Astrocyte (in vitro differentiated cells and primary cell): Measurements from ENCODE around the gene RTEL1. TPM values are rescaled to one million over a fixed set of nuclear protein-coding genes. Genes with fewer than 3 reads are reported as not detected.

Experiments used
- DNase-seq: peaks from one replicate; pipeline ENCODE4 v3.0.0-alpha.2; 2010; ENCODE audit warnings: low read depth
- FAIRE-seq: peaks from 2 replicates; lab custom pipeline; 2011; peaks lifted over from hg19 to GRCh38; lab: Jason Lieb, UNC
- H2AFZ ChIP-seq: 2 replicates; pipeline ENCODE4 v1.6.0; 2012; ENCODE audit warnings: low read depth, low read length, inconsistent platforms
- H3K27ac ChIP-seq: 2 replicates; pipeline ENCODE4 v1.5.1; 2011; ENCODE audit warnings: low read depth, low read length, inconsistent platforms
- H3K27me3 ChIP-seq: 2 replicates; pipeline ENCODE4 v1.6.0; 2011; ENCODE audit warnings: low read length, inconsistent platforms; ENCODE audit not compliant: insufficient read depth
- H3K36me3 ChIP-seq: 2 replicates; pipeline ENCODE4 v1.5.1; 2011; ENCODE audit warnings: low read length, inconsistent platforms; ENCODE audit not compliant: insufficient read depth
- H3K4me1 ChIP-seq: 2 replicates; pipeline ENCODE4 v1.5.1; 2011; ENCODE audit warnings: low read length, inconsistent platforms; ENCODE audit not compliant: insufficient read depth
- H3K4me2 ChIP-seq: 2 replicates; pipeline ENCODE4 v1.6.0; 2012; ENCODE audit warnings: low read length, inconsistent platforms
- H3K4me3 ChIP-seq: 2 replicates; pipeline ENCODE4 v1.5.1; 2011; ENCODE audit warnings: low read depth, mild to moderate bottlenecking, low read length, inconsistent platforms; ENCODE audit not compliant: insufficient read depth
- H3K79me2 ChIP-seq: 2 replicates; pipeline ENCODE4 v1.6.0; 2012; ENCODE audit warnings: mild to moderate bottlenecking, low read length, inconsistent platforms; ENCODE audit not compliant: insufficient read depth
- H3K9ac ChIP-seq: 2 replicates; pipeline ENCODE4 v1.6.0; 2012; ENCODE audit warnings: mild to moderate bottlenecking, low read length, inconsistent platforms
- H3K9me3 ChIP-seq: 2 replicates; pipeline ENCODE4 v1.5.1; 2012; ENCODE audit warnings: low read depth, mild to moderate bottlenecking, low read length, inconsistent platforms; ENCODE audit not compliant: insufficient read depth
- H4K20me1 ChIP-seq: 2 replicates; pipeline ENCODE4 v1.6.0; 2012; ENCODE audit warnings: low read length, inconsistent platforms; ENCODE audit not compliant: insufficient read depth
- H3K27ac Mint-ChIP-seq: one replicate; pipeline ENCODE4 v1.8.0; 2021; ENCODE audit warnings: mild to moderate bottlenecking, mixed read lengths; ENCODE audit not compliant: unreplicated experiment
- H3K27me3 Mint-ChIP-seq: one replicate; pipeline ENCODE4 v1.8.0; 2021; ENCODE audit warnings: low read depth, mixed read lengths; ENCODE audit not compliant: unreplicated experiment
- H3K36me3 Mint-ChIP-seq: one replicate; pipeline ENCODE4 v1.8.0; 2021; ENCODE audit warnings: low read depth, mixed read lengths; ENCODE audit not compliant: unreplicated experiment
- H3K4me1 Mint-ChIP-seq: one replicate; pipeline ENCODE4 v1.8.0; 2021; ENCODE audit warnings: low read depth, mixed read lengths; ENCODE audit not compliant: unreplicated experiment
- H3K4me3 Mint-ChIP-seq: one replicate; pipeline ENCODE4 v1.8.0; 2021; ENCODE audit warnings: mild to moderate bottlenecking, moderate library complexity, mixed read lengths; ENCODE audit not compliant: unreplicated experiment
- H3K9me3 Mint-ChIP-seq: one replicate; pipeline ENCODE4 v1.8.0; 2021; ENCODE audit warnings: mild to moderate bottlenecking, mixed read lengths; ENCODE audit not compliant: unreplicated experiment
- EZH2 ChIP-seq: IDR thresholded peaks from 2 replicates; pipeline ENCODE4 v1.6.1; 2012; ENCODE audit warnings: mild to moderate bottlenecking, low read length, inconsistent platforms; ENCODE audit not compliant: insufficient read depth
- total RNA-seq: library from RNA; stranded (reverse); gene quantifications from 2 replicates; pipeline ENCODE4 v1.2.1, GENCODE V29; 2021
- TF ChIP-seq, protein P1 (sequence below): IDR thresholded peaks from 2 replicates; pipeline ENCODE4 v1.5.1; 2011; ENCODE audit warnings: low read depth, mild to moderate bottlenecking, inconsistent platforms, low read length, moderate library complexity; ENCODE audit not compliant: insufficient read depth

RTEL1 gene
- total RNA-seq, 1 donor from 2014 or later: 15.5 TPM

DNA sequence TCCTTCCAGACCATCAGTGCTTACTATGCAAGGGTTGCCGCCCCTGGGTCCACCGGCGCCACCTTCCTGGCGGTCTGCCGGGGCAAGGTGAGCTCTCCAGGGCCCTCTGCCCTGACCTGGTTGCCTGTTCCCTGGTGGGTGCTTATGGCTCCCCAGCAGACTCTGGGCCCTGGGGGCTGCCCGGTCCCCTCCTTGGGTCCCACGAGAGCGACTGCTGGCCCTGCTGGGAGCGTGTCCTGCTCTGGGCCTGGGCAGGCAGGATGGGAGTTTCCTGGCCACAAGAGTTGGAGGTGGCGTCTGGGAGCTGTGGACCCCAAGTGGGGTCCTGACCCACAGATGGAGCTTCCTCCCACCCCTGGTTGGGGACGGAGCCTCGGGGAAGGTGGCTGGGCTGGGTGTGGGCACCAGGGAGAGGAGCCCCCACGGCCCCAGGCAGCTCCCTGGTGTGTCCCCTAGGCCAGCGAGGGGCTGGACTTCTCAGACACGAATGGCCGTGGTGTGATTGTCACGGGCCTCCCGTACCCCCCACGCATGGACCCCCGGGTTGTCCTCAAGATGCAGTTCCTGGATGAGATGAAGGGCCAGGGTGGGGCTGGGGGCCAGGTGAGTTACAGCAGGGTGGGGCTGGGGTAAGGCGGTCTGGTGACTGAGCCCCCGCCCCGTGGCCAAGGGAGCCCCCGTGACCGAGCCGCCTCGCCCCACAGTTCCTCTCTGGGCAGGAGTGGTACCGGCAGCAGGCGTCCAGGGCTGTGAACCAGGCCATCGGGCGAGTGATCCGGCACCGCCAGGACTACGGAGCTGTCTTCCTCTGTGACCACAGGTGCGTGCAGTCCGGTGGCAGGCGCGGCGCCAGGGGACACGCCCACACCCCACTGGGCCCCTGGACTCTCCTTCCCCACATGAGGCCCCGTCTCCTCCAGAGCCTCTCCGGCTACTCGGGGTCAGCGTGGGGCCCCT is 31.2 kb downstream of the RTEL1 start:
- Histone ChIP-seq H3K36me3 (no peaks in the 10 kb centered on the region), H3K4me2 (no peak overlapping the region), H2AFZ (no peak overlapping the region), H3K4me1 (peaks cover 21% of the 10 kb centered on the region), H3K27ac (no peak overlapping the region), H3K27me3 (no peaks in the 10 kb centered on the region), H3K79me2 (no peaks in the 10 kb centered on the region), H3K9me3 (no peaks in the 10 kb centered on the region), H4K20me1 (no peaks in the 10 kb centered on the region), H3K9ac (no peak overlapping the region), H3K4me3 (no peak overlapping the region)
- Mint-ChIP-seq H3K27ac (no peak overlapping the region), H3K4me1 (peaks cover 2% of the 10 kb centered on the region), H3K9me3 (no peaks in the 10 kb centered on the region), H3K36me3 (peaks cover 3% of the 10 kb centered on the region), H3K27me3 (no peaks in the 10 kb centered on the region), H3K4me3 (no peak overlapping the region)
- DNase-seq (no peak), FAIRE-seq (no peak)
- no peak for TF ChIP-seq EZH2

DNA sequence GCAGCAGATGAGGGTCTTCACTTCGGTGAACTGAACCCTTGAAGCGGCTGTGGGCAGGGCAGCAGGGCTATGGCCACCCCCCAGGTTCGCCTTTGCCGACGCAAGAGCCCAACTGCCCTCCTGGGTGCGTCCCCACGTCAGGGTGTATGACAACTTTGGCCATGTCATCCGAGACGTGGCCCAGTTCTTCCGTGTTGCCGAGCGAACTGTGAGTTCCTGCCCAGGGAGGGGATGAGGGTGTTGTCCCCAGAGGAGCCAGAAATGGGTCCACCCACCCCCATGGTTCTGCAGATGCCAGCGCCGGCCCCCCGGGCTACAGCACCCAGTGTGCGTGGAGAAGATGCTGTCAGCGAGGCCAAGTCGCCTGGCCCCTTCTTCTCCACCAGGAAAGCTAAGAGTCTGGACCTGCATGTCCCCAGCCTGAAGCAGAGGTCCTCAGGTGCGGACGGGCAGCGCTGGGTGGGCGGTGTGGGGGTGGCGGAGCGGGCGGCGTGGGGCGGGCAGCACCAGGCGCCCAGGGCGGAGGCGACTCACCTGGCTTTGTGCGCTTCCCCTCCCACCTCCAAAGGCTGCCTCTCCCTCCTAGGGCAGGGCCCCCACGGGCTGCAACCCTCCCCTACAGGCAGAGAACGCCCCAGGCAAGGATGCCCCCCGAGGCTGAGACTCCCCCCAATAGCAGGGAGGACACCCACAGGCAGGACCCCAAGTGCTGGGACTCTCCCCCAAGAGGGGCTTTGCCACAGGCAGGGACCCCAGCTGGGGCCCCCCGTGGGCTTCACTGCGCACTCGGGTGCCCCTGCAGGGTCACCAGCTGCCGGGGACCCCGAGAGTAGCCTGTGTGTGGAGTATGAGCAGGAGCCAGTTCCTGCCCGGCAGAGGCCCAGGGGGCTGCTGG is 32.1 kb downstream of the RTEL1 start:
- Mint-ChIP-seq H3K4me1 (peaks cover 2% of the 10 kb centered on the region), H3K27me3 (no peaks in the 10 kb centered on the region), H3K27ac (no peak overlapping the region), H3K36me3 (peaks cover 3% of the 10 kb centered on the region), H3K4me3 (no peak overlapping the region), H3K9me3 (no peaks in the 10 kb centered on the region)
- FAIRE-seq (no peak), DNase-seq (no peak)
- H3K4me1 ChIP-seq: peaks cover 21% of the 10 kb centered on the region
- H2AFZ ChIP-seq: no peak overlapping the region
- no peak overlapping the region for H3K4me2 ChIP-seq
- H3K27me3 ChIP-seq: no peaks in the 10 kb centered on the region
- H3K79me2 ChIP-seq: no peaks in the 10 kb centered on the region
- H3K27ac ChIP-seq: no peak overlapping the region
- TF ChIP-seq, protein P1, sequence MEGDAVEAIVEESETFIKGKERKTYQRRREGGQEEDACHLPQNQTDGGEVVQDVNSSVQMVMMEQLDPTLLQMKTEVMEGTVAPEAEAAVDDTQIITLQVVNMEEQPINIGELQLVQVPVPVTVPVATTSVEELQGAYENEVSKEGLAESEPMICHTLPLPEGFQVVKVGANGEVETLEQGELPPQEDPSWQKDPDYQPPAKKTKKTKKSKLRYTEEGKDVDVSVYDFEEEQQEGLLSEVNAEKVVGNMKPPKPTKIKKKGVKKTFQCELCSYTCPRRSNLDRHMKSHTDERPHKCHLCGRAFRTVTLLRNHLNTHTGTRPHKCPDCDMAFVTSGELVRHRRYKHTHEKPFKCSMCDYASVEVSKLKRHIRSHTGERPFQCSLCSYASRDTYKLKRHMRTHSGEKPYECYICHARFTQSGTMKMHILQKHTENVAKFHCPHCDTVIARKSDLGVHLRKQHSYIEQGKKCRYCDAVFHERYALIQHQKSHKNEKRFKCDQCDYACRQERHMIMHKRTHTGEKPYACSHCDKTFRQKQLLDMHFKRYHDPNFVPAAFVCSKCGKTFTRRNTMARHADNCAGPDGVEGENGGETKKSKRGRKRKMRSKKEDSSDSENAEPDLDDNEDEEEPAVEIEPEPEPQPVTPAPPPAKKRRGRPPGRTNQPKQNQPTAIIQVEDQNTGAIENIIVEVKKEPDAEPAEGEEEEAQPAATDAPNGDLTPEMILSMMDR: no peak
- TF ChIP-seq EZH2: no peak
- H3K9ac ChIP-seq: no peak overlapping the region
- no peaks in the 10 kb centered on the region for H3K36me3 ChIP-seq
- H4K20me1 ChIP-seq: no peaks in the 10 kb centered on the region
- no peak overlapping the region for H3K4me3 ChIP-seq
- H3K9me3 ChIP-seq: no peaks in the 10 kb centered on the region
